A673 (cell line): Measurements from ENCODE around the gene CYP1B1. TPM values are rescaled to one million over a fixed set of nuclear protein-coding genes. Genes with fewer than 3 reads are reported as not detected.

ENCODE experiments used
- BruUV-seq: library from RNA; stranded (reverse); fragments of 400-500 nt; replicated peaks from 2 replicates; lab custom pipeline; 2021; lab: Mats Ljungman, UMichigan
- CTCF ChIA-PET: fragments of 300-600 bp; sonication (Branson Sonifier 250); formaldehyde crosslinking; loops from one replicate; lab custom pipeline; 2022; ENCODE audit warnings: antibody characterized with exemption; lab: Charles Lee
- POLR2A ChIA-PET: fragments of 300-600 bp; sonication (Branson Sonifier 250); formaldehyde crosslinking; loops from one replicate; lab custom pipeline; 2022; ENCODE audit warnings: antibody characterized with exemption; ENCODE audit not compliant: low non-redundant PET; lab: Charles Lee
- DNase-seq: peaks from one replicate; pipeline ENCODE4 v3.0.0-alpha.2; 2015; ENCODE audit warnings: low spot score
- H3K27ac ChIP-seq: fragments of 200-600 bp; sonication (generic); 2 replicates; pipeline ENCODE4 v1.5.1; 2016; ENCODE audit warnings: mixed run types, low read depth, mild to moderate bottlenecking, mixed read lengths, antibody characterized with exemption, low read length; ENCODE audit not compliant: poor library complexity, severe bottlenecking
- H3K27me3 ChIP-seq: fragments of 200-600 bp; sonication (generic); replicated peaks from 2 replicates; pipeline ENCODE4 v1.6.1; 2017; ENCODE audit warnings: mixed run types, low read depth, mild to moderate bottlenecking, mixed read lengths, antibody characterized with exemption, low read length; ENCODE audit not compliant: insufficient read depth, poor library complexity
- H3K36me3 ChIP-seq: fragments of 200-600 bp; sonication (generic); 2 replicates; pipeline ENCODE4 v1.6.1; 2016; ENCODE audit warnings: mixed run types, mild to moderate bottlenecking, mixed read lengths, antibody characterized with exemption, low read length; ENCODE audit not compliant: insufficient read depth, poor library complexity, severe bottlenecking
- H3K4me1 ChIP-seq: fragments of 200-600 bp; sonication (generic); 2 replicates; pipeline ENCODE4 v1.6.1; 2017; ENCODE audit warnings: mixed run types, mild to moderate bottlenecking, mixed read lengths, antibody characterized with exemption, low read length; ENCODE audit not compliant: insufficient read depth, poor library complexity, severe bottlenecking
- H3K4me3 ChIP-seq: fragments of 200-600 bp; sonication (generic); 2 replicates; pipeline ENCODE4 v1.5.1; 2016; ENCODE audit warnings: low read depth, mixed run types, mild to moderate bottlenecking, mixed read lengths, low read length; ENCODE audit not compliant: poor library complexity, severe bottlenecking
- H3K9me3 ChIP-seq: fragments of 200-600 bp; sonication (generic); 2 replicates; pipeline ENCODE4 v1.6.1; 2016; ENCODE audit warnings: mixed run types, low read depth, mild to moderate bottlenecking, mixed read lengths, antibody characterized with exemption, low read length; ENCODE audit not compliant: poor library complexity, severe bottlenecking
- EZH2 ChIP-seq: fragments of 200-600 bp; sonication (generic); IDR thresholded peaks from 2 replicates; pipeline ENCODE4 v1.6.1; 2017; ENCODE audit warnings: borderline replicate concordance, low read depth, mild to moderate bottlenecking, mixed read lengths, antibody characterized with exemption, low read length; ENCODE audit not compliant: poor library complexity, severe bottlenecking
- intact Hi-C: fragments of 100-400 bp; cut with micrococcal nuclease; formaldehyde crosslinking; loops from one replicate; pipeline ENCODE4 v1.10.0; 2022; ENCODE audit not compliant: unreplicated experiment
- total RNA-seq: library from RNA; stranded (reverse); gene quantifications from 2 replicates; pipeline ENCODE4 v1.2.3, GENCODE V29; 2021
- TF ChIP-seq, protein P1 (sequence below): fragments of 300-800, 200-600 bp; sonication (generic); conservative IDR thresholded peaks from 2 replicates; pipeline ENCODE4 v1.5.1; 2017; ENCODE audit warnings: low read depth, mild to moderate bottlenecking, antibody characterized with exemption, low read length, moderate library complexity, mixed read lengths

The CYP1B1 gene
- total RNA-seq, 1 experiment from 2014 or later, result 0.92 TPM

GRCh38 chr2:38099099-38100028 lies 23.4 kb upstream of the CYP1B1 start:
- Histone ChIP-seq H3K4me3 (no peak overlapping the region), H3K9me3 (no peaks in the 10 kb centered on the region), H3K4me1 (peaks cover 51% of the 10 kb centered on the region), H3K36me3 (no peaks in the 10 kb centered on the region), H3K27me3 (no peaks in the 10 kb centered on the region), H3K27ac (no peak overlapping the region)
- peak; percentile 31 for DNase-seq
- intact Hi-C loops, result no loop called here
- CTCF ChIA-PET, result interaction anchor here (0.6 kb wide), 1 partner anchor 23 kb away, joined by 3 read pairs; no protein-coding TSS in a partner anchor
- BruUV-seq, result no TSS peak
- POLR2A ChIA-PET, result no interaction called here
- TF ChIP-seq, protein P1, sequence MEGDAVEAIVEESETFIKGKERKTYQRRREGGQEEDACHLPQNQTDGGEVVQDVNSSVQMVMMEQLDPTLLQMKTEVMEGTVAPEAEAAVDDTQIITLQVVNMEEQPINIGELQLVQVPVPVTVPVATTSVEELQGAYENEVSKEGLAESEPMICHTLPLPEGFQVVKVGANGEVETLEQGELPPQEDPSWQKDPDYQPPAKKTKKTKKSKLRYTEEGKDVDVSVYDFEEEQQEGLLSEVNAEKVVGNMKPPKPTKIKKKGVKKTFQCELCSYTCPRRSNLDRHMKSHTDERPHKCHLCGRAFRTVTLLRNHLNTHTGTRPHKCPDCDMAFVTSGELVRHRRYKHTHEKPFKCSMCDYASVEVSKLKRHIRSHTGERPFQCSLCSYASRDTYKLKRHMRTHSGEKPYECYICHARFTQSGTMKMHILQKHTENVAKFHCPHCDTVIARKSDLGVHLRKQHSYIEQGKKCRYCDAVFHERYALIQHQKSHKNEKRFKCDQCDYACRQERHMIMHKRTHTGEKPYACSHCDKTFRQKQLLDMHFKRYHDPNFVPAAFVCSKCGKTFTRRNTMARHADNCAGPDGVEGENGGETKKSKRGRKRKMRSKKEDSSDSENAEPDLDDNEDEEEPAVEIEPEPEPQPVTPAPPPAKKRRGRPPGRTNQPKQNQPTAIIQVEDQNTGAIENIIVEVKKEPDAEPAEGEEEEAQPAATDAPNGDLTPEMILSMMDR, result no peak
- no peak for TF ChIP-seq EZH2

GRCh38 chr2:38098421-38099098 lies 22.6 kb upstream of the CYP1B1 start:
- CTCF ChIA-PET, result no interaction called here
- intact Hi-C loops, result no loop called here
- POLR2A ChIA-PET, result interaction anchor here (0.6 kb wide), 1 partner anchor 20 kb away, joined by 4 read pairs; no protein-coding TSS in a partner anchor
- no peak overlapping the region for H3K4me3 ChIP-seq
- H3K27ac ChIP-seq, result no peak overlapping the region
- no peak for DNase-seq
- no TSS peak for BruUV-seq
- H3K27me3 ChIP-seq, result no peaks in the 10 kb centered on the region
- no peak for TF ChIP-seq EZH2
- TF ChIP-seq, protein P1, result no peak
- no peaks in the 10 kb centered on the region for H3K9me3 ChIP-seq
- no peaks in the 10 kb centered on the region for H3K36me3 ChIP-seq
- H3K4me1 ChIP-seq, result peaks cover 55% of the 10 kb centered on the region

- ChIA-PET CTCF (no interaction called here), POLR2A (interaction anchor here (0.6 kb wide), 1 partner anchor 20 kb away, joined by 4 read pairs; no protein-coding TSS in a partner anchor)
- no peak for TF ChIP-seq EZH2
- TF ChIP-seq, protein P1, result no peak
- no peak for DNase-seq
- H3K36me3 ChIP-seq, result no peaks in the 10 kb centered on the region
- BruUV-seq, result no TSS peak
- no peak overlapping the region for H3K27ac ChIP-seq
- H3K4me1 ChIP-seq, result peaks cover 56% of the 10 kb centered on the region
- intact Hi-C loops, result no loop called here
- H3K9me3 ChIP-seq, result no peaks in the 10 kb centered on the region
- no peak overlapping the region for H3K4me3 ChIP-seq
- H3K27me3 ChIP-seq, result no peaks in the 10 kb centered on the region
Observed at GRCh38 chr2:38097988-38098385, 22.0 kb upstream of the CYP1B1 start.
